ENCODE measurements around the gene NUDC.
"Not testable (repeated sequence)": the region's sequence is repeated elsewhere in the genome, so short reads cannot be mapped to it uniquely, and the experiment has no call there.

Gene NUDC

DNA sequence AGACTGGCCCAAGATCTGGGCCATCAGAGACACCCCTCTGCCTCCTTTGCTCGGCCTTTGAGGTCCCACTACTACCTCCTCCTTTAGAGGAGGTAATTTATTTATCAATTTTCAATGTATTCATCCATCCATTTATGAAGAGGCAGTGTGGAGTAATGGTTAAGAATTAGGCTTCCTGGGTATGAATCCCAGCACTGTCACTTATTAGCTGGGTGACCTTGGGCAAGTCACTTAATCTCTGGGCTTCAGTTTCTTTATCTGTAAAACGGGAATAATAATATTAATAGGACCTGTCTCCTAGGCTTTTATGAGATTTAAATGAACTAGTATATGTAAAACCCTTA is 9.4 kb upstream of the NUDC start:
- no peak for DNase-seq

DNA sequence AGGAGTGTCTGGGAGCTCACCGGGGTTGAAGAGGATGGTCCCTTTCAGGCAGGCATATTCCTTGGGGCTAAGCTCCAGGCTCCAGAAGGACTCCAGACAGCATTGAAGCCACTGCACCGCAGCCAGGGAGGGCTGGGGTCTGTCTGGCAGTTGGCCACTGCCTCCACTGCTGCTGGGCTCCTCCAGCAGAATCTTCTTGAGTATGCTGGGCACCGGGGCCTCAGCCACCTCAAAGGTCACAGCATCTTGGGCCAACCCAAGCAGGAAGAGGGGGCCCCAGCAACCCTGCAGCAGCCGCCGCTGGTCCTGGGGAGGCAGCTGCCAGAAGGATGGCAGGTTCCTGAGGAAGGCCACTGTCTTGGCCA is 8.2 kb upstream of the NUDC start:
- no peak for DNase-seq

DNA sequence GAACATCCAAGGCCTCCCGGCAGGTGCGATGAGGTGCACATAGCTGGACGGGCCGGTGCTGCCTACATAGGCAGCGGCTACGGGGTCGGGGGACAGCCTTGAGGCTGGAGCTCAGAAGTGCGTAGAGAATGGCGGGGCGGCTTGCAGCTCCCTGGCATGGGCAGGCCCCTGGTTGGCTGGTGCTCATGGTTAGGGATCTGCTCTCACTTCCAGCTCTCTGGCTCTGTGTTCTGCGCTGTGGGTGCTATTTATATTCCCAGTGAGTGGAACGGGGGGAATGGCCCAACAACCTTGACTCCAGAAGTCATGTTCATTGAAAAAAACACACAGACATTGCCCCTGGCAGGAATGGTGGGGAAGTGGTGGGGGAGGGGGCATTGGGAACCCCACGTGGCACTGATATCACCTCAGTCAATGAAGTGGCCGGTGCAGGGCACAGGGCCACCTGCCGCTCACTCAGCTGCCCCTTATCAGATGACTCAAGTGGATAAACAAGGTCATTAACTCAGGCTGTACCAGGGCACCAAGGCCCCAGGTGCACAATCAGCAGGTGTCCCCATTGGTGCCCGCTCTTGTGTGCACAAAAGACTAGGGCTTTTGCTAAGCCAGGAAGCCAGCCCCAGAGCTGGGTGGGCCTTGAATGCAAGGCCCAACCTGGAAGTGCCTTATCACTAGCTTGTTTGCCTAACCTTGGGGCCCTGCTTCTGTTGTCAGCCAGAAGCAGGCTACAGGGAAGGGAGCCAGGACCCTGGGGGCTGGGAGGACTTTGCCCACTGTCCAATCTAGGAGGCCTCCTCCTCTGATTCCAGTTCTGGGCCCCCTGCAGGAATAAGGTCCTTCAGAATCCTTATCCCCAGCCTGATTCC is 7.6 kb upstream of the NUDC start, which contains the start of gene NR0B2:
Gene NR0B2 (minus strand): TSS at position 222 of the 866 bp plus-strand sequence. CDS start 35 bp downstream, at position 187.
- no peak for DNase-seq

DNA sequence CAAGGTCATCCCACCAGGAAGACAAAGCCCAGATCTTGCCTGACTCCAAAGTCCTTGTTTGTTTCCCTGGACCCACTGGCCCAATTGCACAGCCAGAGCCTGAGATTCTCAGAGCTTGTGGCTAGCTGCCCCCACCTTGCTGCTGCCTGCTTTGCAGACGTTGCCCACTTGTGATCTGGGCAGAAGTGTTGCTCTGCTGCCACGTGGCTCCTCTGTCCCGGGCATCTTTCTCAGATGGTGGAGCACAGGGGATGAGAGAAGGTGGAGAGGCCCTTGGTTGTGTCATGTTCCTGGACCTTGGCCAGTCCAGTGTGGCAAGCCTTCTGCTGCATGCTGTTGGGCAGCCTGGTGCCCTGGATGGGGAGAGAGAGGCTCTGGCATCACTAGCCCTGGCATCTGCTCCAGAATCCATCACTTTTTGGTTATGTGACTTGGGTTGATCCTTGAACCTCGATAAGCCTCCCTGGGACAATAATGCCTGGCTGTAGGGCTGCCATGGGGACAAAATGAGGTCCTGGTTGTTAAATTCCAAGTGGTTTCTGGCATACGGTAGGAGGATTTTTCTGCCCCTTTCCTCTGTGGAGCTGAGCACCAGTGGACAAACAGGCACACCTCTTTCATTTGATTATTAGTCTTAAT is 6.2 kb upstream of the NUDC start:
- no peak for DNase-seq

DNA sequence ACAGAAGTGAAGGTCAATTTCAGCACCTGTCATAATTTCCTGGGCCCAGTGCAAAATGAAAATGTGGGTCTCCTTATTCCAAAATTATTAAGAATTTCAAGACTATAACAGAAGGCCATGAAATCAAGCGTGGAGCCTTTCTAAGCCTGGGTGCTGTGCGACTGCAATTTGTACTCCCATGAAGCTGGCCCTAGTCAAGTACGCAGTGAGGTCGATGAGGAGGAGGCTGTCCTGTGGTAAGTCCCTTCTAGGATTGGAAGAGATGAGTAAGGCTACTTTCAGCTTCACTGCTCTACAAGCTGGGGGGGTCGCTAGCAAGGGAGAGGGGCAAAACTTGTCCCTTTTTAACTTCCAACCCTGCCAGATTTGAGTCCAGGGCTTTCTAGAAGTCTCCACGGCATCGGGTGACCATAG is 410 bp upstream of the NUDC start:
- peak in 1 of 2 donors; percentile 33 for DNase-seq

DNA sequence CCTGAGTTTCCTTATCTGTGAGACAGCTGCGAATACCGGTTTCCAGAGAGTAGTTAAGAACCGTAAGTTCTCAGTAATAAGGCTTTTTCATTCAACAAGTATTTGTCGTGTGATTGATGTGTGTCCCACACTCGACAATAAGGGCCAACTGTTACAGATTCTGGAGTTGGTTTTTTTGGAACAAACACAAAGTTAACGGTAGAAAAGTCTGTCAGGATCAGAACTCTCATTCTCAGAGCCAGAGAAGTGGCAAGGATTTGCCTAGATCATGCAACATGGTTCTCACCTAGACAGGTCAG is 837 bp downstream of the NUDC start:
- no peak for DNase-seq

DNA sequence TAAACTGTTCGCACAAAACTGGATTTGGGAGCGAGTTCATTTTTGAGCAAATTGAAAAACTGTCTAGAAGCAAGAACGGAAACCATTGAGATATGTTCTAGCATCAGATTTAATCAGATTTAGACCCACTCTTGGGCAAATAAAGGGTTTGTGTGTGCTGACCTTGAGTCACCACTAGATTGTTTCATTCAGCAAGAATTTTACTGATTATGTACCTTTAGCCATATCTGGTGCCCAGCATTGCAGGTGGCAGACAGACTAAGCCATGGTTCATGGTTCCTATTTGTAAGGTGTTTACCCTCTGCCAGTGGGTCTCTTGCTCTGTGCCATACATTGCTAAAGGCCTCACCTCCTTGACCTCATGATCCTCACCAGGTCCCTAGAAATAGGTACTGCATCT is 1.4 kb downstream of the NUDC start:
- no peak for DNase-seq

DNA sequence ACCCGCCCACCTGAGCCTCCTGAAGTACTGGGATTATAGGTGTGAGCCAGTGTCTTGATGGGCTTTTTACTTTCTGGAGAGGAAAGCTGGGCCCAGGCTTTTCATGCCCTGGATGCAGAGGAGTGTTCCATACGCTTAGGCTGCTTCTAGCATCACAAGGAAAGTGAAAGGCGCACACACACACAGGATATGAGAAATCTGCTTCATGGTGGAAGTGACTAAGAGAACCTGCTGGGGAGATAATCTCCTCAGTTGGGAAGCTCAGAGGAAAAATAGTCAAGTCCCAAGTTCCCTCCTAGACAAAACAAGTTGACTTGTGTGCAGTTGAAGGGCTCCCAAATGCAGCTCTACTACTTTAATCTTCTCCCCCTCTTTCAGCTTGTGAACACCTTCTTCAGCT is 2.2 kb downstream of the NUDC start:
- no peak for DNase-seq

DNA sequence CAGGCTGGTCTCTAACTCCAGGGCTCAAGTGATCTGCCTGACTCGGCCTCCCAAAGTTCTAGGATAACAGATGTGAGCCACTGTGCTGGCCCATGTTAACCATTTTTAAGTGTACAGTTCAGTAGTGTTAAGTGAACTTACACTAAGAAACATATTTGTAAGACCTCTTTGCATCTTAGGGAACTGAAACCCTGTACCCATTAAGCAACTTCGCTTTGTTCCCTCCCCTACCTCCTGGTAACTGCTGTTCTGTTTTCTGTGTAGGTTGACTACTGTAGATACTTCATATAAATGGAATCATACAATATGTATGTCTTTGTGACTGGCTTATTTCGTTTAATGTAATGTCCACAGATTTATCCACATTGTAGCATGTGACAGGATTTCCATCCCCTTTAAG is 11.0 kb downstream of the NUDC start:
- DNase-seq = no peak

DNA sequence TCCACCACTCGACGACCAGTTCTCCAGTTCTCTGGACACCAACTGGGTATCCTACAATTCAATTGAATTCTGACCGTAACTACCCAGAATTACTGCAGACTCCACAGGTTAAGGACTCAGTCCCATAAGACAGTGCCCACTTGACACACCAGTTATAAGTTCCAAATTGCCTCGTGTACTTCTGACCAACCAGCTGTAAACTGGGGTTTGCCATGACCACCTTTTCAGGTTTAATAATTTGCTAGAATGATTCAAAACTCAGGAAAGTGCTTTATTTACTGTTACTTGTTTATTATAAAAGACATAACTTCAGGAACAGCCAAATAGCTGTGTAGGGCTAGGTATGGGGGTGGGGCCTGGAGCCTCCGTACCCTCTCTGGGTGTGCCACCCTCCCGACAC is 15.3 kb downstream of the NUDC start:
- DNase-seq = no peak

DNA sequence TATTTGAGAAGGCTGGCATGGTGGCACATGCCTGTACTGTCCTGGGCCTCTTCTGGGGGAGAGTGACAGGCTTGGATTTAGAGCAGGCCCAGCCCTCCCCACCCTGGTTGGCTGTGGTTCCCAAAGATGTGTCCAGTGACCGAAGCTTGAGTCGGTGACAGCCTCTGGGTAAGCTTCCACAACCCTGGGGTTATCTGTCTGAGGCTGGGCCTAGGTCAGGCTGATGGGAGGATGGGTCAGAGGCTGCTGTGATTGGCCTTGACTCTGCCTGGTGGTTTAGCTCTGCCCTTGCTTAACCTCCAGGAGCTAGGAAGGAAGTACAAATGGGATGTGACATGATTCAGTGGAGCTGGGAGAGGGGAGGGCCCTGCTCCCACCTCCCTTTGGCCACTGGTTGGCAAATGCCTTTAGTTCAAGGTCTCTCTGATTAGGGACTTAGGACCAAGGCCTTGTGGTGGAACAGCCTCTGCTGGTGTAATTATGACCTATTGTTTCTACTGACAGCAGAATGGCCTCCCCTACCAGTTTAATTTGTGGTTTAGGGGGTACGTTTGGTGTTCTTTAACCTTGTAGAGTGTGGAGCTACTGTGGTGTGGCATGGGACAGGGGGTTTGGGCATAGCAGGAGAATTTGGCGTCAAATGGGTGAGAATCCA is 16.6 kb downstream of the NUDC start:
- no peak for DNase-seq

DNA sequence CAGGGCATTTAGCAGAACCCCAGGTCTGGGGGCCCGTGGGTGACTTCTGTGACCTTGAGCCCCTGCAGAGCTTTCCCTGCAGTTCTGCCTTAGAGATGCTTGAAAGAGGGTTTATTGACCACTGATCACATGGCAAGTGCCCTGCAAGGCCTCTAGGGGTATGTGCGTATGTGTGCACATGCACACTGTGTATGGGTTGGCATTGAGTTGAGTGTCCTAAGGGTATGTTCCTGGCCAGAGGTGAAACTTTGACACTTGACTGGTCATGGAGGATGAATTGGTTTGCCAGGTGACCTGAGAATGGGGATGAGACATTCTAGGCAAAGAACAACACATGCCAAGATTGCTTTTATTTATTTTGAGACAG is 17.1 kb downstream of the NUDC start:
- no peak for DNase-seq

DNA sequence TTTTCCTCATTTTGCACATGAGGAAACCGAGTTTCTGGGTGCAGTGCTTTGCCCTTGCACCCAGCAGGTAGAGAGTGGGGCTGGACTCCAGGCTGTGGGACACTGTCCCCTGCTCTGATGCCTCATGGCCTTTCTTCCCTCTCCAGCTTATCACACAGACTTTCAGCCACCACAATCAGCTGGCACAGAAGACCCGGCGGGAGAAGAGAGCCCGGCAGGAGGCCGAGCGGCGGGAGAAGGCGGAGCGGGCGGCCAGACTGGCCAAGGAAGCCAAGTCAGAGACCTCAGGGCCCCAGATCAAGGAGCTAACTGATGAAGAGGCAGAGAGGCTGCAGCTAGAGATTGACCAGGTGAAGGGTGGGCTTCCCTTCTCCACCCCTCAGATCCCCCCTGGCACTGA is 19.8 kb downstream of the NUDC start:
- no peak for DNase-seq

DNA sequence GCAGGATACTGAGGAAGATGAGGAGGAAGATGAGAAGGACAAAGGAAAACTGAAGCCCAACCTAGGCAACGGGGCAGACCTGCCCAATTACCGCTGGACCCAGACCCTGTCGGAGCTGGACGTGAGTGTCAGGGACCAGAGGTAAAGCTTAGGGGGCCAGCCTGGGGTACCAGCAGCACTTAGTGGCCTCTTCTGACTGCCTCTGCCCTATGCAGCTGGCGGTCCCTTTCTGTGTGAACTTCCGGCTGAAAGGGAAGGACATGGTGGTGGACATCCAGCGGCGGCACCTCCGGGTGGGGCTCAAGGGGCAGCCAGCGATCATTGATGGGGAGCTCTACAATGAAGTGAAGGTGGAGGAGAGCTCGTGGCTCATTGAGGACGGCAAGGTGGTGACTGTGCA is 21.1 kb downstream of the NUDC start:
- DNase-seq = no peak

DNA sequence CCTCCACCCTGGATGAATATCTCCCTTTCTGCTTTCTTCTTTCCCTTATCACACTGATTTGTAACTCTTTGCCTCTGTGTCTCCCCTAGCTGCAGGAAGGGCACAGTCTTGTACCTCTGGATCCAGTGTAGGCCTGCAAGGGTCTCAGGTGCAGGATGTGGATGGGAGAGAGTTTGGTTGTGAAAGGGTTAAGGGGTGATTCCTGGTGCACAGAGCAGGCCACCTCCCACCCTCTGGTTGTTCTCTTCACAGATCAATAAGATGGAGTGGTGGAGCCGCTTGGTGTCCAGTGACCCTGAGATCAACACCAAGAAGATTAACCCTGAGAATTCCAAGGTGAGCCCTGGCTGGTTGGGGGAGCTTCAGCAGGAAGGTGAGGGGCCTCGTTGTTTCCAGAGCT is 23.6 kb downstream of the NUDC start:
- no peak for DNase-seq

DNA sequence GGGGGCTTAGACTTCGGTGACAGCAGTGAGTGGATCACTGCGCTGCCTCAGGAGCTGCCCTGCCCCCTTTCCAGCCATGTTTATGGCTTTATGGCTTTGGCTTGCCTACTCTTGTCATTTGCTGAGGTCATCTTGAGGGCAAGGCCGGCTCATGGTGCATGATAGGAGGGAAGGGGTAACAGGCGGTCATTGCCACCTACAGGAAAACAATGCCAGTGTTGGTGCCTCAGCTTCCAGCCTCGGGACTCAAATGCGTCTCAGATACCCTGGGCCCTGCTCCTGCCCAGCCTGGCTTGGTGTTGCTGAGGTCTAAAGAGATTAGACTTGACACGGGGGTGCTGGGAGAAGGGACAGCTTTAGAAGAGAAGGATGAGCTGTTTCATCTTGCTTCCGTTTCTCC is 24.2 kb downstream of the NUDC start:
- no peak for DNase-seq

DNA sequence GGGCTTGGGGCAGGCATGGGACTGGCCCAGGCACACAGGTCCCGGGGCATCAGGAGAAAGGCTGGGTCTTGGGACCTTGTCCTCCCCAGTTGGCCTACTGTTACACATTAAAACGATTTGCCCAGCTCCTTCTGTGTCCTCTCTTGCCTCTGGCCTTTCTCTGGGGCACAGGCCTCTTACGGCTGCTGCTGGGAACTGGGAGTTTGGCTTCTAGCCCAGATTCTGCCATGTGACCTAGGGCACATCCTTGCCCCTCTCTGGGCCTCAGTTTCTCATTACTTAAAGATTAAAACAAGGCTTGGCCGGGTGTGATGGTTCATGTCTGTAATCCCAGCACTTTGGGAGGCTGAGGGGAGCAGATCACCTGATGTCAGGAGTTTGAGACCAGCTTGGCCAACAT is 24.7 kb downstream of the NUDC start:
- no peak for DNase-seq

DNA sequence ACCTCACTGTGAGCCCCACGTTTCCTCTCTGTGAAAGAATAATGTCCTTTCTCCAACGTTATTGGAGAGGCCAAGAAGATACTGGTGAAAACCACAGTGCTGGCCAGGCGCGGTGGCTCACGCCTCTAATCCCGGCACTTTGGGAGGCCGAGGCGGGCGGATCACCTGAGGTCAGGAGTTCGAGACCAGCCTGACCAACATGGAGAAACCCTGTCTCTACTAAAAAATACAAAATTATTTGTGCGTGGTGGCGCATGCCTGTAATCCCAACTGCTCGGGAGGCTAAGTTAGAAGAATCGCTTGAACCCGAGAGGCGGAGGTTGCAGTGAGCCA is 27.1 kb downstream of the NUDC start:
- not testable (repeated sequence) for DNase-seq

DNA sequence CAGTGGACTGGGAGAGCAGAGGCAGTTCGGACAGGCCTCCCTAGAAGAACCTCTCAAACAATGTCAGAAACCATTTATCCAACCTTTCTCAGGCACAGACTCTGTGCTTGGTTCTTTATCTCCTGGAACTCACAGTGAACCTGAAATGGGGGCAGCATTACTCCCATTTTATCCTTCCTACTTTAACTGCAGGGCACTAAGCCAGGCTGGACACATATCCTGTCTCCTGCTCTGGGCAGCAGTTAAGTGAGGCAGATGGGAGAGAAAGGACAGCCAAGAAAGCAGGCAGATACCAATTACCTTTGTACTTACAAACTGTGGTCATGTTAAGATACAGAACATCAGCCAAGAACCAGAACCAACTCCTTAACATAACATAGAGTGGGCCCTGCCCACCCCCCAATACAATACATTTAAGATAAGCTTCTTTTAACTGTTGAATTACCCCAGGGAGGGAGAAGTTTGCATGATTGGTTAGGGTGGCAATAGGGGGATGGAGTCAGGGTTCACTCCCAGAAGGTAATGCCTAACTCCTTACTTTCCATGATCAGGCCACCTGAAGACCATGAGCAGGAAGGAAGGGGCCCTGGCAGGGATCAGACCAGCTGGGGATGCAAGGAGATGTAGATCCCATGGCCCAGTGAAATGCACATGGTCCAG is 27.9 kb downstream of the NUDC start:
- no peak for DNase-seq

DNA sequence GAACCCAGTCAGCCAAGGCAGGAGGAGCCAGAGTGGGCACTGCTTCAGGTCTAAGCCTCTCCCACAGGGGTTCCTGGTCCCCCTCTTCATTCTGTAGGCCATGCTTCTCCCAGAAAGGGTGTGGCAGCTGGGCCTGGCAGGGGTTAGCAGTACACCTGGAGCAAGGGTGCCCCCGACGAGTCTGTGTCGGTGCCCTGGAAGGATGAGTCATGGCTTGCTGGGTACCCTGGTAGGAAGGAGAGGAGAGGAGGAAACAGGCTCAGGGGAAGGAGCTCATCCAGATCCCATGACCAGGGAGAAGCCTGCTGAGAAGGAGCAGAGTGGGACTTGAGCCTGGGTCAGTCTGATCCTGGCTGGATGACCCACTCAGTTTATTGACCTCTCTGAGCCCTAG is 28.4 kb downstream of the NUDC start:
- DNase-seq = no peak

DNA sequence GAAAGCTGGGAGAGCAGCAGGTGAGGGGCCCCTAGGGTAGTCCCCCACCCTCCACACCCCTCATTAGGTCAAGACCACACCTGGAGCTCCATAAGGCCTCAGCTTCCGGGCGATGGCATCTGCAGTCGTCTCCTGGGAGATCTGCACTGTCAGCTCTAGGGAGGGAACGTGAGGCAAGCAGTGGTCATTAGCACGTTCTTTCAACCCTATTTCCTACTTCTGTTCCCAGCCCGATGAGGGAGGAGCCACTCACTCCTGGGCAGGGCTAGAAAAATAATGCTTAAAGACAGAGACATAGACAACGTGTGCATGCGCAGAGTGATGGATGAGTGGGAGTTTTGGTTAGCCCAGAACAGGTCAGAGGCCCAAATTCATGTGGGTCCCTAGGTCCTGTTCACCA is 29.1 kb downstream of the NUDC start:
- no peak for DNase-seq

DNA sequence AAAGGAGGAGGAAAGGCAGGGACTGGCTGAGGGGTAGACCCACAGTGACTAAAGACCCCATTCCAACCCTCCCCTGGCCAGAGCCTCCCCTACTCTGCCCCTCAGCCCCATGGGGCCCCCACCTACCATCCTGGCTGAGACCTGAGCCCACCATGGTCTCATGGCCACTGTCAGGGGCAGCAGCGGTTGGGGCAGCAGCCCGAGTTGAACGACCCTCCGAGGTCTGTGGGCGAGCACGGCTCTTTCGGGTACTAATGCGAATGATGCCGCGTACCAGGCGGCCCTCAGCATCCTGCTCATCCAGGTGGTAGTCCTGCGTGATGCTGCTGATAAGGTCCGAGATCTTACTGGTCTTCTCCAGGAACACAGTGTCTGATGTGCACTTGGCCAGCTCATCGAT is 29.7 kb downstream of the NUDC start:
- DNase-seq = no peak

DNA sequence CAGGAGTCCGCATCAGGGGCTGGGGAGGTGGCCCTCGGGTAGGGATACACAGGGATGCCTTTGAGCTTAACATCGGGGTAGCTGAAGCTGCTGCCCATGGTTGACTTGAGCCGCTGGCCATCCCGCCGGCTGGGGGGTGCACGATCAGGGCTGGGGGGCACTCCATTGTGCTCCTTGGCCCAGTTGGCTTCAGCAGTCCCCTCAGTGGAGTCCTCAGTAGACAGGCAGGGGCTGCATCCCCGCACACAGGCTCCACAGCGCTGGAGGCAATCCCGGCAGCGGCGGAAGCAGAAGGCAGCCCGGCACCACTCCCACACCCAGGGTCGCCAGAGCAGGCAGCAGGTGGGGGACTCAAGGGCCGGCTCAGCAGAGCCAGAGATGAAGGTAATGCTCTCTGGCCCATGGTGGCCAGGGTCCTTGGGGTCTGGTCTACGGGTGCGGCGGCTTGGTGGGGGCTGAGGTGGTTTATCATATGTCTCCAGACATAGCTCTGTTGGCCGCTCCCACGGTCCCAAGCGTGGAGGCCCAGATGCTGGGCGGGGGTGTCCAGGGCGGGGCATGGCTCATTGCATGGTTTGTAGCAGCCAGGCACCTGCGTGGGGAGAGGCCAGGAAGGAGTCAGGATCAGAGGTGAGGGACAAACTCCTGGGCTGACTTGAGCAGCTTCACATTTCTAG is 30.4 kb downstream of the NUDC start:
- DNase-seq = no peak

DNA sequence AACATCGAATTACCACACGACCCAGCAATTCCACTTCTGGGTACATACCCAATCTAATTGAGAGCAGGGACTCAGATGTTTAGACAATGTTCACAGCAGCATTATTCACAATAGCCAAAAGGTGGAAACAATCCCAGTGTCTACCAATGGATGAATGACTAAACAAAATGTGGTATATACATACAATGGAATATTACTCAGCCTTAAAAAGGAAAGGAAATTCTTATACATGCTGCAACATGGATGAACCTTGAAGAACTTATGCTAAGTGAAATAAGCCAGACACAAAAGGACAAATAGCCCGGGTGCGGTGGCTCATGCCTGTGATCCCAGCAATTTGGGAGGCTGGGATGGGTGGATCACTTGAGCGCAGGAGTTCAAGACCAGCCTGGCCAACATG is 31.8 kb downstream of the NUDC start:
- no peak for DNase-seq
